HL-60 (cell line): Measurements from ENCODE around the gene PCNX2.

Source experiments
- CTCF ChIP-seq: IDR thresholded peaks from one replicate; pipeline ENCODE4 v1.5.1; 2011; ENCODE audit warnings: low read length, control low read depth, inconsistent platforms; ENCODE audit not compliant: insufficient read depth
- GABPA ChIP-seq: IDR thresholded peaks from 2 replicates; pipeline ENCODE4 v1.6.1; 2012; ENCODE audit warnings: low read depth
- POLR2AphosphoS5 ChIP-seq: IDR thresholded peaks from 2 replicates; pipeline ENCODE4 v1.6.1; 2012; ENCODE audit warnings: low read depth
- SPI1 ChIP-seq: IDR thresholded peaks from 2 replicates; pipeline ENCODE4 v1.6.1; 2012; ENCODE audit warnings: low read depth, mild to moderate bottlenecking, borderline replicate concordance

DNA sequence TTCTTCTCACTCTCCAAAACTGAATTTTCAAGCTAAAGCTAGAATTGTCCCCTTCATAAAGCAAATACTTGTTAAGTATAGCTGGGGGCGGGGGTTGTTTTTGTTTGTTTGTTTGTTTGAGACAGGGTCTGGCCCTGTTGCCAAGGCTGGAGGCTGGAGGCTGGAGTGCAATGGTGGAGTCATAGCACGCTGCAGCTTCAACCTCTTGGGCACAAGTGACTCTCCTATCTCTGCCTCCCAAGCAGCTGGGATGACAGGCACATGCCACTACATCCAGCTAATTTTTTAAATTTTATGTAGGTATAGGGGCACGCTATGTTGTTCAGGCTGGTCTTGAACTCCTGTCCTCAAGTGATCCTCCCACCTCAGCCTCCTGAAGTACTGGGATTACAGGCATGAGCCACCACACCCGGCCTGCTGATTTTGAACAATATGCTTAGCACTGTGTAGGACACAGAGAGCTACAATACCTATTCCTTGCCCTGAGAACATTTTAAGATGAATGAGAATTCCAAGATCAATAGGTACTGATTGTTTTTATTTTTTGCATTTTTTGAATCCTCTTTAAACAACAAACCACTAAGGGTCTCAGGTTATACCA lies 42.2 kb downstream of the PCNX2 start:
- TF ChIP-seq POLR2AphosphoS5 = no peak
- no peak for TF ChIP-seq CTCF
- no peak for TF ChIP-seq GABPA
- no peak for TF ChIP-seq SPI1
